ENCODE results near the gene KCNH2.

Gene KCNH2

DNA sequence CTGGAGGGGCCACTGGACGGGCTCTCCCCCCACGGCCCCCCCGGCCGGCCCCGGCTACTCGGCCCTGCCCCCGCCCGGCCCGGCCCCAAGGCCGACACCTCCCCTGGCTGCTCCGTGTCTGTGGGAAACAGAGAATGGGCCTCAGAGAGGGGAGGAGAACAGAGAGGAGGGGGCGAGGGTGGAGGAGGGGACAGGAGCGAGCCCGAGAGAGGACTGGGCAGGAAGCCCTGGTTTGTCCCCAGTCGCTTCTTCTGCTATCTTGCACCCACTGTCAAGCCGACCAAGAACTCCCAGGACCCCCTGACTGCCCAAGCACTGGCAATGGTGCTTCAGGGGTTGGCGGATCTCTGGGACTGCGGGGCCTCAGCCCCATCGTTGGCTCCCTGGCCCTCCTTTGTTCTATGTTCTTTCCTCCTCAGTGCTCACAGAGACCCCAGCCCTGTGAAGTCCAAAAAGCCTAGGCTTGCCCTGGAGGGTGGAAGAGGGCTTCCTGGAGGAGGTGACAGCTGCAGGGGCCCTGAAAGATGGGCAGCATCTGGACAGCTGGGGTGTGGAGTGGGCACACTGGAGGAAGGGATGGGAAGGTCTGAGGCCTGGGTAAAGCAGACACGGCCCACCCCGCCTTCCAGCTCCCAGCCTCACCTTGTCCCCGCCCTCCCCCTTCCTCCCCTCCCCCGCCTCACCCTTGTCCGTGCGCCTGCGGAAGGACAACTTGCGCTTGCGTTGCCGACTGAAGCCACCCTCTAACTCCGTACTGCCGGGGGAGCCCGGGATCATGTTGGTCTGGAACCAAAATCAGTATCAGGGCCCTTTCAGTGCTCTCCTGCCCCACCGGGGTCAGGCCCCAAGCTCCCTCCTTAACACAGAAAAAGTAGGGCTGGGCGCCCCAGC lies 30.1 kb downstream of the KCNH2 start:
- H3K4me3 Mint-ChIP-seq, result no peak overlapping the region
- no peaks in the 10 kb centered on the region for H3K9me3 Mint-ChIP-seq
- H3K27ac Mint-ChIP-seq, result no peak overlapping the region
- no peaks in the 10 kb centered on the region for H3K36me3 Mint-ChIP-seq (ENCODE audit: low read depth)
- peaks cover 10% of the 10 kb centered on the region for H3K27me3 Mint-ChIP-seq (ENCODE audit: low read depth)
- no peaks in the 10 kb centered on the region for H3K4me1 Mint-ChIP-seq (ENCODE audit: low read depth)

DNA sequence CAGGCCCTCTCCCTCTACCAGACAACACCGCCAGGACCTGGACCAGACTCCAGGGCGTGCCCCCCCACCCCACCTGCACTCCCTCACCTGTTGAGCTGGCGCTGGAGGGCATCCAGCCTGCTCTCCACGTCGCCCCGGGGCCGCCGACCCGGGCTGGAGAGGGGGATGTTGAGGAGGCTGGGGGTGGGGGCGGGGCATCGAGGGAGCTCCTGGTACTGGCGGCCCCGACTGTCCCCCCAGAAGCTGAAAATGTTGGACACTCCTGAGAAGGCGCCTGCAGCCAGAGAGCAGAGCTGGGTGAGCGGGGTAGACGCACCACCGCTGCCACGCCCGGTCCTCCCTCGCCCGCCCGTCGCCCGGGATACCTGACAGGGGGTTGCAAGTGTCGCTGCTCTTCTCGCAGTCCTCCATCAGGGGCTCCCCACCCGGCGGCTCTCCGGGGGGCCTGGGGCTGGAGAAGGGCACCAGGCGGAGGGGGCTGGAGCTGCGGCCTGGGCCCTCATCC lies 30.8 kb downstream of the KCNH2 start:
- Mint-ChIP-seq H3K4me3 (no peak overlapping the region), H3K4me1 (ENCODE audit: low read depth) (no peaks in the 10 kb centered on the region), H3K9me3 (no peaks in the 10 kb centered on the region), H3K27ac (no peak overlapping the region), H3K36me3 (ENCODE audit: low read depth) (no peaks in the 10 kb centered on the region), H3K27me3 (ENCODE audit: low read depth) (peaks cover 10% of the 10 kb centered on the region)

DNA sequence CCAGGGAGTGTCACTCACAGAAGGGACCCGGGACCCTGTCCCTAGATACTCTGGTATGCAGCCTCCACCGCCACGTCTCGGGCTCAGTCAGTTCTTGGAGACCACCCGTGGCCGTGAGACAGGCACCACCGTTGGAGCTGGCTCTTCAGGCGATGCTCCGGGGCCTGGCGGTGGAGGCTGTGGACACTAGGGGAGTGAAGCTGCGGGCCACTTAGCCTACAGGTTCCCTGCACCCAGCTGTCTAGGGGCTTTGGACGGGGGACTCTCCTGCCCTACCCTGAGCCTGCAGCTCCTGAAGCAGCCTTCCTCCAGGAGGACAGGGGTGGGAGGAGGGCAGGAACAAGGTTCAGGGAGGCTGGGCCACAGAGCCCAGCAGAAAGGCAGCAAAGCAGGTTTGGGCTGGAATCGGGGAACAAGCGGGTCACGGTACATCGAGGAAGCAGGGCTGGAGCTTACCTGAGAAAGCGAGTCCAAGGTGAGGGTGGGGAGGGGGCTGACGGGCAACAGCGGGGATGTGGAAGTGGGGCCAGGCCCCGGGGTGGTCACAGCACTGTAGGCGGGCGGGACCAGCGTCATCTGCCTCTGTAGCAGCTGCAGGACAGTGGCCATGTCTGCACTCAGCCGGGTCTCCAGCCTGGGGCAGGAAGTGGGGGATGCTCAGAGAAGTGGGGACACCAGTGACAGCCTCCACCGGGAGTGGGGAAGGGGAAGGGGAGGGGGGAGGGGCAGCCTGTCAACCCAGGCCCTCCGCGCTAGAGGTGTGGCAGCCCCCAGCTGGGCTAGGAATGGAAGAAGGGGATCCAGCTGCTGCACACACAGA lies 31.5 kb downstream of the KCNH2 start:
- no peak overlapping the region for H3K4me3 Mint-ChIP-seq
- no peak overlapping the region for H3K27ac Mint-ChIP-seq
- H3K9me3 Mint-ChIP-seq, result no peaks in the 10 kb centered on the region
- peaks cover 10% of the 10 kb centered on the region for H3K27me3 Mint-ChIP-seq (ENCODE audit: low read depth)
- no peaks in the 10 kb centered on the region for H3K4me1 Mint-ChIP-seq (ENCODE audit: low read depth)
- H3K36me3 Mint-ChIP-seq (ENCODE audit: low read depth), result no peaks in the 10 kb centered on the region

DNA sequence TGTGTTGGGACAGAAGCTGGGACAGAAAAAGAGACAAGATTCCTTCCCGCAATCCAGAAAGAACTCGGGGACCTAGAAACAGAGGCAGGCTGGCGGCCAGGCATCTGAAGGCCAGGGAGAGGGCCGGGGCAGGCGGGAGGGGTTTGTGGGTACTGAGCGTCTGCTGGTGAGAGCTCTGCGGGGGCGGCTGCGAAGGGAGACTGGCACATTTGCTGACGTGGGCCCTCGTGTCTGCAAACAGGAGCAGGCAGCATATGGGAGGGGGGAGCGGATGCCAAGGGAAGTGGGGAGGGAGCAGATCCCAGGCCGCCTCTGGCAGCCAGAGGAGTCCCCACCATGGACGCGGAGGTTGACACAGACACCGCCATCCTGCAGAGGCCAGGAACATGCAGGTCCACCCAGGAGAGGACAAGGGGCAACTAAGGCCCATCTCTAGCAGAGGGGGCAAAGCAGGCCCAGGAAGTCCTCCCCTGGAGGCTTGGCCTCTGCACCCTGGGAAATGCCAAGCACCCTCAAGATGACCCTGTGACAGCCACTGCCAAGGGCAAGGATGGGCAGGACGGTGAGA lies 32.2 kb downstream of the KCNH2 start:
- Mint-ChIP-seq H3K27me3 (ENCODE audit: low read depth) (peaks cover 10% of the 10 kb centered on the region), H3K4me3 (no peak overlapping the region), H3K36me3 (ENCODE audit: low read depth) (no peaks in the 10 kb centered on the region), H3K27ac (no peak overlapping the region), H3K4me1 (ENCODE audit: low read depth) (no peaks in the 10 kb centered on the region), H3K9me3 (no peaks in the 10 kb centered on the region)

DNA sequence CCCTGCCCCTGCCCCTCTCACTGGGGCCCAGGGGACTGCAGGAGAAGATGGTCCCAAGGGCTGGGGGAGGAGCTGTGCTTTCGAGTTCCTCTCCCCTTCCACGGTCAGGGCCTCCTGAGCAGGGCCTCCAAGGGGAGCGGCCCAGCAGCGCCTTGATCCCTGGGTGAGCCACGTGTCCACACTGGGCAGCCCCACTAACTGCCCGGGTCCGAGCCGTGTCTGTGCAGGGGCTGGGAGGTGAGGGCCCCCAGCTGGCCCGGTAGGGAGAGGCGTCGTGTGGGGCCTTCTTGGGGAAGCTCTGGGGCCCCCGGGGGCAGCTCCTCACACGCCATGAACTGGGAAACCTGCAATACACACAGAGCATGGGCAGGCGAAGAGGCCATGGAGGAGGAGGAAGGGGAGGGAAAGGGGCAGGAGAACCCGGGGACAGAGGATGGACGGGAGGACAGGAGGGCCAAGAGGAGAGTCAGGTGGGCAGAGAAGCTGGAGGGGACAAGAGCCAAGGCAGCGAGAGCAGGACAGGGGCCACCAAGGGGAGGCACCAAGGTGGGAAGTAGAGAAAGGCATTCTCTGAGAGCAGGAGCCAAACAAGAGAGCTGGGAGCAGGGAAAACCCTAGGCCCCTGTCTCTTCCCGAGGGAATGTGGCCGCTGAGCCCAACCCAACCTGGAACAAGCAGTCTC lies 32.8 kb downstream of the KCNH2 start:
- H3K4me1 Mint-ChIP-seq (ENCODE audit: low read depth), result no peaks in the 10 kb centered on the region
- peaks cover 10% of the 10 kb centered on the region for H3K27me3 Mint-ChIP-seq (ENCODE audit: low read depth)
- H3K4me3 Mint-ChIP-seq, result no peak overlapping the region
- H3K9me3 Mint-ChIP-seq, result no peaks in the 10 kb centered on the region
- H3K36me3 Mint-ChIP-seq (ENCODE audit: low read depth), result no peaks in the 10 kb centered on the region
- no peak overlapping the region for H3K27ac Mint-ChIP-seq

DNA sequence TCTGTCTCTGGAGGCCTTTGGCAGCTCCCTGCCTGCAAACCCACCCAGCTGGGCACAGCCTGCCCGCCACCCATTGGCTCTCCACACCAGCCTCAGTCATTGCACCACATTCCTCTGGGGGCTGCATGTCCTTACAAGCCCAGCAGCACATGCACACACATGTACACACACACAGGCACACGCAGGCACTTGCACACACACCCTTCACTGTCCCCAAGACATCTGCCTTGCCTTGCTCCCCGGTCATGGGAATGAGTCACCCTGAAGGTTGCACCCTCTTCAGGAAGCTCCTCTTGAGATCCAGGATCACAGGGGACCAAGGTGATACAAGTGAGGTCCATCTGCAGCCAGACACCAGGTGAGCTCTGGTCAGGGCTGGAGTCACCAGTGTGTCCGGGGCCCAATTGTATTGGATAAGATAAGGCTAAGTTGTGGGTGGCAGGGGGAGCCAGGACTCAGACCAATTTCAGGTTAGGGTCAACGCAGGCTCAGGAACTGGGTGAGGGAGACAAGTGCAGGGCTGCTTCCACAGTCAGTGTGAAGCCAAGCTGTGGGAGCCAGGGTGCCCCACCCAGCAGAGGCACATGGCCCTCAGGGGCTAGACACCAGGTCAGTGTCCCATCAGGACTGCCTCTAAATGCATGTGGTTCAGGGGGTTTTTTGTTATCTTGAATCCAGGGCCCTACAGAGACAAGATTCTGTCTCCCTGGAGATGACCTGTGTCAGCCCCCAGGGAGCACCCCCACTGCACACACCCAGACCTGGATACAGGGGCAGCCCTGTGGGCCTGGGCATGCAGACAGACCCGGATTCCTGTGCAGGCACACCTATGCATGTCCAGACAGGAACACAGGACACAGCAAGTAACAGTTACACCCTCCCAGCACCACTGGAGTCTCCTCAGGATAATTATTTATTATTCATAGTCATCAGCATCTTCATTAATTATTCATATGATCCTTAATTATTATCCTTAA lies 33.8 kb downstream of the KCNH2 start:
- H3K4me3 Mint-ChIP-seq, result no peak overlapping the region
- peaks cover 10% of the 10 kb centered on the region for H3K27me3 Mint-ChIP-seq (ENCODE audit: low read depth)
- no peaks in the 10 kb centered on the region for H3K9me3 Mint-ChIP-seq
- H3K36me3 Mint-ChIP-seq (ENCODE audit: low read depth), result no peaks in the 10 kb centered on the region
- H3K4me1 Mint-ChIP-seq (ENCODE audit: low read depth), result no peaks in the 10 kb centered on the region
- H3K27ac Mint-ChIP-seq, result no peak overlapping the region

DNA sequence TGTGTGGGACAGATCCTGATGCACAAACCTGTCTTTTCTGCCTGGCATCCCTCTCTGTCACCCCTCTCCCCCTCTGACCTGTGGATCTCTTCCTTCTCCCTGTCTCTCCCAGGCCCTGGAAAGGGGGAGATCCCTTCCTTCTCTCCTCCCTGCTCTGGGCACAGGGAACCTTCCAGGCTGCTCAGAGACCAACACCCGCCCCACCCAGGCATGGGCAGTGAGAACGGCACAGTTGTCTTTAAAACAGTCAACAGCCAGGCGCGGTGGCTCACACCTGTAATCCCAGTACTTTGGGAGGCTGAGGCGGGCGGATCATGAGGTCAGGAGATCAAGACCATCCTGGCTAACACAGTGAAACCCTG lies 34.7 kb downstream of the KCNH2 start:
- Mint-ChIP-seq H3K27me3 (ENCODE audit: low read depth) (peaks cover 6% of the 10 kb centered on the region), H3K4me3 (no peak overlapping the region), H3K27ac (no peak overlapping the region), H3K36me3 (ENCODE audit: low read depth) (no peaks in the 10 kb centered on the region), H3K9me3 (no peaks in the 10 kb centered on the region), H3K4me1 (ENCODE audit: low read depth) (peaks cover 1% of the 10 kb centered on the region)

DNA sequence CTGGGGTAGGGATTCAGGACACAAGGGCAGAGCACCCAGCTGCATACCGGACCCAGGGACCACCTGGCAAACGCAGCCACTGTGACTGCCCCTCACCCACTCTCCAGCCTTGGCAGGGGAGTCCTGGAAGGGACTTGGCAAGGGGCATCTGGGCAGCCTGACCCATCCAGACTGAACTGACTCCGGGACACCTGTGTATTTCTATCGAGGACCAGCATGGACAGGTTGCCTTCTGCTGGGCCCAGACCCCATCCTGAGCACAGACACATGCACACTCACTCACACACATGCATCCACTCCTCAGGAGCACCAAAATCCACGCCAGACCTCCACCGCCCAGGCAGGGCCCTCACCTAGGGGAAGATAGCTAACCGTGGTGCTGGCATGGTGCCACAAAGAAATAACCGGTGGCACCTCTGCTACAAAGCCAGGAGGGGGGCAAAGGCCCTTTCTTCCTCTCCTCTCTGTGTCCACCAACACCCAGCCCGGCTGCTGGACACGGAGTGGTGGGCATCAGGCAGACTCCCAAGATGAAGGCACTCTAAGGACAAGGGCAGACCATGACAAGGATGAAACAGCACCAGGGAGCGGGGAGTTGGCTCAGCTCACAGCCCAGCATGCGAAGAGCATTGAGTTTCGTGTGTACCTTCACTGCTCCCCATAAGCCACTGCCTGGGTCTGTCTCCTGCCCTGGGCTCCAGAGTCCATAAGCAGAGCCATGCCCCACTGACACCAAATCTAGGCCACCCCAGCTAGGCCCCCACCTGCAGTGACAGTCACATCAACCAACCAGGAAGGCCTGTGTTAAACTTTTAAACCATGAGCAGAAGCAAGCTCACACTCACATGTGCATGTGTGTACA lies 35.3 kb downstream of the KCNH2 start:
- Mint-ChIP-seq H3K27ac (no peak overlapping the region), H3K4me3 (no peak overlapping the region), H3K36me3 (ENCODE audit: low read depth) (no peaks in the 10 kb centered on the region), H3K9me3 (no peaks in the 10 kb centered on the region), H3K4me1 (ENCODE audit: low read depth) (peaks cover 7% of the 10 kb centered on the region), H3K27me3 (ENCODE audit: low read depth) (peaks cover 5% of the 10 kb centered on the region)

DNA sequence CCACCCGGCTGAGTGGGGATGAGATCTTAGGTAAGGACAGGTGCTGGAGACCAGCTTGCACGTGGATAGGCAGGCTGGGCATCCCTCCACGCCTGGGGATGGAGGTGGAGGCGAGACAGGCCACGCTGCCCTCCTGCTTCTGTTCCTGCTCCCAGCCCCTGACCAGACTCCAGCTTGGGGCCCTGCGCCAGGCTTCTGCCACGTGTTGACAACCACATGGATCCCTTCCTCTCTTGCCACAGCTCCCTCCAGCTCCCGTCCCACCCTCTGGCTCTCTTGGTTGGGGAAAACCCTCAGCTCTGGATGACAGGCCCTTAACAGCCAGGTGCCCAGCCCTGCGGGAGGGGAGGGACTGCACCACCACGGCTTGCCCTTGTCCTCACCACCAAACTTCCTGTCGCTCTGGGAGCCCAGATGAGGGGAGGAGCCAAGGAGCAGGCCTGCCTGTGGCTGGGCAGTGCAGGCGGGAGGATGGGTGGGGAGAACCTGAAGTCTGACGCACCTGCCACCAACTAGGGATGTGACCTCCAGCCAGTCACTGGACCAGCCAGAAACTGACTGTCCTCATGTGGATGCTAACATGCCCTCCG lies 36.0 kb downstream of the KCNH2 start:
- Mint-ChIP-seq H3K36me3 (ENCODE audit: low read depth) (no peaks in the 10 kb centered on the region), H3K4me3 (no peak overlapping the region), H3K9me3 (no peaks in the 10 kb centered on the region), H3K27me3 (ENCODE audit: low read depth) (peaks cover 5% of the 10 kb centered on the region), H3K27ac (no peak overlapping the region), H3K4me1 (ENCODE audit: low read depth) (peaks cover 10% of the 10 kb centered on the region)

DNA sequence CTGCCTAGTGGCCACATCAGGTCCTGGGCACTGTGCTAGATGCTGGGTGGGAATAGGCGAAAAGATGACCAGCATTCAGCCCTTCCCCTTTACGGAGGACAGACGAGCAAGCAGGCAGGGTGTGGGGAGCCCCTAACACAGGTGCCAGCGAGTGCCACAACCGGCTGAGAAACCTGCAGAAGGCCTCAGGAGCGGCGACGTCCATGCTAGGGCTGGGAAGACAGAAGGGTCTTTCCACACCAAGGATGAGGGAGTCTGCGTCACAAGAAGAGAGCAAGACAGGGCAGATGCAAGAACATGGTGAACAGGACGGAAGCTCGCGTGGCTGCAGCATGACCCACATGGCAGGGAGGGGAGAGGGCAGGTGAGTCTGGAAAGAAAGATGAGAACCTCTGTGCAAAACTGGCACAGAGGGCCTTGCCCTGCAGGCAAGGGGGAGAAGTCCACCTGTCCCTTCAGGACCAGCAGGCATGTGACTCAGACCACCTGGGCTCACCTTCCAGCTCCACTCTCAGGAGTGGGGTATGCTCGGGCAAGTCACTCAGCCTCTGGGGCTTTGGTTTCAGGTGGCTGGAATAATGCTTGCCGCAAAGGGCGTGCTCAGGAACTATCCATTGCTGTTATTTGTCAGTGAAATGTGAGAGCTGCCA lies 36.6 kb downstream of the KCNH2 start:
- no peak overlapping the region for H3K27ac Mint-ChIP-seq
- peaks cover 10% of the 10 kb centered on the region for H3K4me1 Mint-ChIP-seq (ENCODE audit: low read depth)
- no peaks in the 10 kb centered on the region for H3K9me3 Mint-ChIP-seq
- peaks cover 5% of the 10 kb centered on the region for H3K27me3 Mint-ChIP-seq (ENCODE audit: low read depth)
- no peak overlapping the region for H3K4me3 Mint-ChIP-seq
- no peaks in the 10 kb centered on the region for H3K36me3 Mint-ChIP-seq (ENCODE audit: low read depth)

DNA sequence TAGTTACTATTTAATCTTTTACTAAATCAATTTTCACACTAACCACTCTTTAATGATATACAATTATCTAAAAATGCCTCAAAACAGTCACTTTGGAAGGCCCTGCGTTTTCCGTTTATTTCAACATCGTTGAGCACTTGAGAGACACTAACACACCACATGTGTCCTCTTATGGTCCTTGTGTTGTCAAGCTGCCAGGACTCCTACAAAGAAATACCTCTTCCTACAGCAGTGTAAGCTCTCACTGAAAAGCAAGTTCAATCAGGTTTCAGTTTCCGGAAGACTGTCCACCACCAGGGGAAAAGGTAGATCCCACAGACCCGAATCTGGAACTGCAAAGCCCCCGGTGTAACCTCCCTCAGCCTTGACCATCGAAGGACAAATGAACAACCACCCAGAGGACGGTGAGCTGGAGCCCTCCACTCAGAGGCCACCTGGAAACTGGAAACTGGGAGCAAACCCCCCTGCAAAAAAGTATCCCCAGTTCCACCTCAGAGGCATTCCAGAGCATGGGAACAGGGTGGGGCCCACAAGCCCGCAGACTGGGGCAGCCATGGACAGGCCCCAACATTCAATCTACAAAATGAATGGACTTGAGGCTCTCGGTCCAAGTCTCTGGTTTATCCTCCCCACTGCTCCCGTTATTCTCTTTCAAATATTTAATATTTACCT lies 37.6 kb downstream of the KCNH2 start:
- no peaks in the 10 kb centered on the region for H3K36me3 Mint-ChIP-seq (ENCODE audit: low read depth)
- H3K9me3 Mint-ChIP-seq, result no peaks in the 10 kb centered on the region
- H3K27me3 Mint-ChIP-seq (ENCODE audit: low read depth), result peaks cover 8% of the 10 kb centered on the region
- no peak overlapping the region for H3K27ac Mint-ChIP-seq
- H3K4me1 Mint-ChIP-seq (ENCODE audit: low read depth), result peaks cover 10% of the 10 kb centered on the region
- H3K4me3 Mint-ChIP-seq, result no peak overlapping the region

DNA sequence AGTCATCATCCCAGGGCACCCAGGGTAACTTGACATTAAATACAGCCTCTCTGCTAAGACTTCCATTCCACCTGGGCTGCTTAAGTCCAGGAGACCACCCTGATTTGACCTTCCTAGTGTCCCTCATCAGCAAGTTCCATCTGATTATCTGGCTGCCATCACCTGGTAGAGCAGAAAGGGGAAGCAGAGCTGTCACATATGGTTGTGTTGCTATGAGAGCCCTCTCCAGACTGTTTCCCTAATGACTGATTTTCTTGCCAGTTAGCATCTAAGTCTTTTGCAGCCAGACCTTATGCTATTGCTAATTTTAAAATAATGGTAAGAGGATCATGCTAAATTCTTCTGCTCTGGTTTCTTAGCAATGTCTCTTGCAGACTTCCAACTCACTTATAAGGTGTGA lies 38.7 kb downstream of the KCNH2 start:
- H3K27ac Mint-ChIP-seq, result no peak overlapping the region
- peaks cover 10% of the 10 kb centered on the region for H3K4me1 Mint-ChIP-seq (ENCODE audit: low read depth)
- no peaks in the 10 kb centered on the region for H3K36me3 Mint-ChIP-seq (ENCODE audit: low read depth)
- H3K4me3 Mint-ChIP-seq, result no peak overlapping the region
- peaks cover 8% of the 10 kb centered on the region for H3K27me3 Mint-ChIP-seq (ENCODE audit: low read depth)
- no peaks in the 10 kb centered on the region for H3K9me3 Mint-ChIP-seq
